NOMO-1 treated with dmso at 0.1 percent for 144 hours (cell line): ENCODE data around the gene DTX2.
"Not testable (repeated sequence)": the region's sequence is repeated elsewhere in the genome, so short reads cannot be mapped to it uniquely, and the experiment has no call there.

ENCODE experiments used
- DNase-seq: peaks from one replicate; lab custom pipeline; 2025; ENCODE audit not compliant: unreplicated experiment; lab: John Stamatoyannopoulos, UW

DTX2 gene

DNA sequence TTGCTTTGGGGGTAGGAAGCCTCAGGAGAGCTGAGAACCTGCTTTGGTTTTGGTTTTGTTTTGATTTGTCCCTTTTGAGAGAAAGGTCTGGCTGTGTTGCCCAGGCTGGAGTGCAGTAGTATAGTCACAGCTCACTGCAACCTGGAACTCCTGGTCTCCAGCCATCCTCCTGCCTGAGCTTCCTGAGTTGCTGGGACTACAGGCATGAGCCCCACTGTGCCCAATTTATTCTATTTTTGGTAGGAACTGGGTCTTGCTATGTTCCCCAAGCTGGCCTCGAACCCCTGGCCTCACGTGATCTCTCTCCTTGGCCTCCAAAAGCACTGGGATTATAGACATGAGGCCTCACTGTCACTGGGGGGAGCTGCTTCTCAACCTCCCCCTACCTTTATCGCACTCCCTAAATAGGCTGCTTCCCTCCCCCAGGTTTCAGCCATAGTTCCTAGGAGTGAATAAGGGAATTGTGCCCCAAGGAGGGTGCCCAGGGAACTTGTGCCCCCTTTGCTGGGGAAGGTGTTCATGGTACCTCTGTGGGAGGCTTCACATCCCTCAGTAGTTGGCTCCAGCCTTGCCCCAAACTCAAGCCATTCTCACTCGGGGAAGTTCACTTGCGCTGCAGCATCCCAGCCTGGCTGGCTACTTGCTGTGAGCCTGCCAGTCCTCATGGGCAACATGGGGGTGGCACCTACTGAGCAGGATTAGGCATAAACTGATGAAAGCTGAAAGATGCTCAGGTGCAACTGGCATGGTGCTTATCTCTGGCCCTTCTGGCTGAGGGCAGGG lies 18.7 kb upstream of the DTX2 start:
- DNase-seq, result not testable (repeated sequence)

DNA sequence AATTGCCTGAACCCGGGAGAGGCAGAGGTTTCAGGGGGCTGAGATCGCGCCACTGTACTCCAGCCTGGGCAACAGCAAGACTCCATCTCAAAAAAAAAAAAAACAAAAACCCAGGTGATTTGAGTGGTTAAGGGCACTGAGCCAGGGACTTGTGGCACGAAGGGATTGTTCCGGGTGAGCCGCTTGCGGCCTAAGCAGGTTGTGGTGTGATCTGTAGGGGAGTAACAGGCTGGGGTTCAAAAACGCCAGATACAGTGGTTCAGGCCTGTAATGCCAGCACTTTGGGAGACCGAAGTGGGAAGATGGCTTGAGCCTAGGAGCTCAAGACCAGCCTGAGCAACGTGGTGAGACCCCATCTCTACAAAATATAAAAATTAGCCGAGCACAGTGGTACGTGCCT lies 17.7 kb upstream of the DTX2 start:
- not testable (repeated sequence) for DNase-seq

DNA sequence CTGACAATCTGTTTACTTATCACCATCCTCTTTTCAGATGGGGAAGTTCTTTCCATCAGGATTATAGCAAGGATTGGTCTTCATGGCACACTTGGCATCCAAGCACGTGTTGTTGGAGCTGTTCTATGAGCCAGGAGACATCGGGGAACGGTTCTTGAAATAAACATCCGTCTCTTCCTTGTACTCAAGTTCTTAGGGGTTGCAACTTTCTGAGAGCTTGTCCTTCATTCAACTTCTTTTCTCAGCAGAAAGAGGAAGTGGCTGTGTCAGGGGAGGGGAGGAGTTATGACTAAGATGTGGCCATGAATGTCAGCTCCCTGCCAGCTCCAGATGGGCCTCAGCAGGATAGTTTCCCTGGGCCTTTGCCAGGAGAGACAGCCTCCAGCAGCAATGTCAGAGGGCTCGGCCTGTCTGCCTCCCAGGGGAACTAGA lies 15.9 kb upstream of the DTX2 start:
- DNase-seq, result peak; percentile 51

DNA sequence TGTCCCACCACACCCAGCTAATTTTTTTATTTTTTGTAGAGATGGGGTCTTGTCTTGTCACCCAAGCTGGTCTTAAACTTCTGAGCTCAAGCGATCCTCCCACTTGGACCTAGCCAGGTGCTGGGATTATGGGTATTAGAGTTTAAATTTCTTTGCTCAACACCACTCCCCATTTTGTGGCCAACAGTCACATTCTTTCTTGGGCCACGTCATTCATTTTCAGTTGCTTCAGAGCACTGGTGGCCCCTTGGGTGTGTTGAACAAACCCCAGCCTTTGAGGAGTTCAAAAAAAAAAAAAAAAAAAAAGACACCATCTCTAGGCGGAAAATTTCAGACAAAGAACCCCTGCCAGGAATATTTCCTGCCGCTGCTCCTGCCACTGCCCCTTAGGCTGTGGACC lies 4.5 kb upstream of the DTX2 start:
- DNase-seq, result not testable (repeated sequence)

DNA sequence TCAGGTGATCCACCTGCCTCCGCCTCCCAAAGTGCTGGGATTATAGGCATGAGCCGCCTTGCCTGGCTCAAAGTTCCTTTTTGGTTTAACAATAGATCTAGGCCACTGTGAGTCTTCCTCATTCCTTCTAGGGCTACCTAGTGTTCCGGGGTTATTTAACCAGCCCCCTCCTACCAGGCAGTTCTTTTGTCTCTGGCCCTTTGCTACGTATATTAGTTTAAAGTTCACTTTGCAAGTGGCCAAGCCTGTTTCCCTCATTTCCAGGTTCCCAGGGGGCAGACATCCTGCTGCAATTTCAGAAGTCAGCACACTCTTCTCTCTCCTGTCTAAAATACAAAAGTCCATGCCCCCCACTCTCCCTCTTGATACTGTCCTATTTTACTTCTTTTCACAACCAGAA lies 3.0 kb upstream of the DTX2 start:
- DNase-seq, result not testable (repeated sequence)

DNA sequence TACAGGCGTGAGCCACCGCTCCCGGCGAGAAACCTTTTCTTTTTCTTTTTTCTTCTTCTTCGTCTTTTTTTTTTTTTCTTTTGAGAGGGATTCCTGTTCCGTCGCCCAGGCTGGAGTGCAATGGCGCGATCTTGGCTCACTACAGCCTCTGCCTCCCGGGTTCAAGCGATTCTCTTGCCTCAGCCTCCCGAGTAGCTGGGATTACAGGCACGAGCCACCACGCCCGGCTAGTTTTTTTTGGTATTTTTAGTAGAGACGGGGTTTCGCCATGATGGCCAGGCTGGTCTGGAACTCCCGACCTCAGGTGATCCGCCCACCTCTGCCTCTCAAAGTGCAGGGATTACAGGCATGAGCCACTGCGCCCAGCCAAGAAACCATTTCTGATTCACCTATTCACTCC lies 742 bp upstream of the DTX2 start:
- DNase-seq, result not testable (repeated sequence)

DNA sequence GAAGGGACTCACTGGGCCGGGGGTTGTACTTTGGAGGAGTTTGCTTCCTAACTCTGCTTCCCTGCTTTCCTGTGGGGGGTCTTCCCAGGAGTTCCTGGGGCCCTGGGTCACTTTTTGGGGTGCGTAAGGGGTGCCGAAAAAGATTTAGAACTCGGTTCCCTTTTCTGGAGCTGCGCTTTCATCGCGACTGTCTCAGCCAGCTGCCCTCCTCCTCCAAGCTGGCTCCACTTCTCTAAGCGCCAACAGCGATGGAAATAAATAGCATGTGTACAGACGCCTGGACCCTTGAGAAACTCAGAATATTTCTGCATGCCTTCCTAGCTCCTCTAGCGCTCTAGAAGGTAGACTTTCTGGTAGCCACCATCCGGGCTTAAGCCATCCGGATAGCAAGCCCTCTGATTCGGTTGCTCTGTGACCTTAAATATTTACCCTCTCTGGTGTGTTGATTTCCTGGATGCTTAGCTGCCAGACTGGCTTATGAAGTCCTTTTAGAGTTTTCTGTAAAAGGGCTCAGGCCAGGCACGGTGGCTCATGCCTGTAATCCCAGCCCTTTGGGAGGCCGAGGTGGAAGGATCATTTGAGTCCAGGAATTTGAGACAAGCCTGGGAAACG lies 868 bp downstream of the DTX2 start:
- not testable (repeated sequence) for DNase-seq

DNA sequence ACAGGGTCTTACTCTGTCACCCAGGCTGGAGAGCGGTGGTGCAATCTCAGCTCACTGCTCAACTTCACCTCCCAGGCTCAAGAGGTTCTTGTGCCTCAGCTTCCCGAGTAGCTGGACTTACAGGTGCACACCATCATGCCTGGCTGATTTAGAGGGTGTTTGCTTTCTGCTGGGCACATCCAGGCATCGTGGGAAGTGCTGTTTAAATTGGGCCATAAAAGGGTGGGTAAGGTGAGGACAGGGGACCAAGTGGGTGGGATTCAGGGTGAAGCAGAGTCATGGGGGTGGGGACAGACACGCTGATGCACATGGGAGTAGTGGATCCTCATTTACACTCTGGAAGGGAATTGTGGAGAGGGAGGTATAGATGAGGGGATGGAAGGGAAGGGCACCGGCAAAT lies 3.5 kb downstream of the DTX2 start:
- DNase-seq, result not testable (repeated sequence)

DNA sequence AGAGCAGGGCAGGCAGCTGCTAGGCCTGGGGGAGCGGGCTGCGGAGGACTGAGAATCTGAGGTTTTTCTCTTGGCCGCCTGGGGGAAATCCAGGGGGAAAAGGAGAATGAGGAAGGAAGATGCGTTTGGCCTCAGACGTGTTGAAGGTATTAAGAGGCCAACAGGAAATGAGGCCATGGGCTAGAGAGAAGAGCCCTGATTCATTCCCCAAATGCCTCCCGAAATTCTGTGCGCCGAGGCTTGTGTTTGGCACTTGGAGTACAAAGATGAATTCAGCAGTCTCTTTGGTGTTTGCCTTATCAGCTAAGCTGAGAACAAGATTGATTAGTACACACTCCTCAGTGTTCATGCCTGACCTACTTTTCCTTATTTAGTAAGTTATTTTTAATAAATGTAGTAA lies 4.4 kb downstream of the DTX2 start:
- DNase-seq, result not testable (repeated sequence)

DNA sequence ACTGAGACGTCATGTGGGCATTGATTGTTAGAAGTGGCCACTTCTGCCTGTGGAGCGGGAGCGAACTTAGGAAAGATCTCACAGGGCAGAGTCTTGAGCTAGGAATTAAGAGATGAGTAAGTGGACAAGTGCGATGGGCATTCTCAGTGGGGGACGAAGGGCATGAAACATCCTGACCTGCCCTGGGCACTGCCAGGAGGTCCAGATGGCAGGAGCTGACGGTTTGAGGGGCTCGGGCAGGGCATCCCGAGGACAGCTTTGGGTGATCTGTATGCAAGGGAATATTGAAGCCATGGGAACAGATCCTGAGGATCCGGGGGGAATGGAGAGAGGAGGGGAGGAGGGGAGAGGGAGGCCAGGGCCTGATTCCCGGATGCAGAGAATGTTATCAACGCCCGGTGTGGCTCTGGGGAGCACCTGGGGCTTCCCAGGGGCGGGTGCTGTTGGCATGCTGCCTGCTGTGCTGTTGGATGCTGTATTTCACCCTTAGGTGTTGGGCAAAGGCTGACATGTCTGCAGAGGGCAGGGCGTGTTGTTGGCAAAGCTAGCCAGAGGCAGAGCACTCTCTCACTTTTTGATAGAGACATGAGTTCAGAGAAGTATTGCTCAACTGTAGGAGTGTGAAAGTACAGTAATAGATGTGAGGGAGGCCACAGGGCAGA lies 6.4 kb downstream of the DTX2 start:
- DNase-seq, result not testable (repeated sequence)

DNA sequence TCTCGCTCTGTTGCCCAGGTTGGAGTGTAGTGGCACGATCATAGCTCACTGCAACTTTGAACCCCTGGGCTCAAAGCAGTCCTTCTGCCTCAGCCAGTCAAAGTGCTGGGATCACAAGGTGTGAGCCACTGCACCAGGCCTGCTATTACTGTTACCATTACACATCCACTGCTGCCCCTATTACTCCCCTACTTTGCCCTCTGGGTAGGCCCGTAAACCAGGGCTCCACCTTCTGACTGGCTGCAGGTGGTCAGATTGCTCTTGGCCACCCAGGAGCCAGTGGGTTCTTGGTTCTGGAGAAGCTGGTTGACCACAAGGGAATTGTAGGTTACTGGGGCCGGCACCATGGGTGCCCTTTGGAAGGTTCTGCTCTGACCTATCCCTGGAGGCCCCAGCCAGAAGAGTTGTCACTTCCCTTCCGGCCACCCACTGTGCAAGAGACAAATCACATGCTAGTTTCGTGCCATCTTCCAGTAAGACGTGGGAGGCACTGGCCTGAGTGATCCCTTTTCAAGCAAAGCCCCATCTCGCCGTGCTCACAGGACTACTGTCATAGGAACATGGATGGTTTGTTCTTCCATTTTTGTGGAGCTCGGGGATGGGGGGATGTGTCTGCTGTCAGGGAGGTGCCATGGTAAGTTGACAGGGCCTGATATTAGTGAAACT lies 10.2 kb downstream of the DTX2 start:
- not testable (repeated sequence) for DNase-seq

DNA sequence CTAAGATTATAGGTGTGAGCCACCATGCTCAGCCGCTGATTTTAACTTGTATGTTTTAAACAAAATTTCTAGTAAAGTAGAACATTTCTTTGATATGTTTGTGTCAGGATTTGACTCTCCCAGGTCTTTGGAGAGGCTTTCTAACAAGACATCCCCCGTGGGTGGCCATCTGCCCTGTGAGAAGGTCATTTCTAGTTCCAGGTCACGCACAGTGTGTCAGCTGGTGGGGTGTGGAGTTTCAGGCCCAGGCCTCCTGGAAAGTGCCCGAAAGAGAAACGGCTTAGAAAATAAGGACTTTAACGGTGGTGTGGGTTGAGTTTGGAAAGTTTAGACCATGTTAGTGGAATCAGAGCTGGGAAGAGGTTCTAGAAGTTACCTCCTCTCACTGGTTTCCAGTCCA lies 11.6 kb downstream of the DTX2 start:
- DNase-seq, result not testable (repeated sequence)

DNA sequence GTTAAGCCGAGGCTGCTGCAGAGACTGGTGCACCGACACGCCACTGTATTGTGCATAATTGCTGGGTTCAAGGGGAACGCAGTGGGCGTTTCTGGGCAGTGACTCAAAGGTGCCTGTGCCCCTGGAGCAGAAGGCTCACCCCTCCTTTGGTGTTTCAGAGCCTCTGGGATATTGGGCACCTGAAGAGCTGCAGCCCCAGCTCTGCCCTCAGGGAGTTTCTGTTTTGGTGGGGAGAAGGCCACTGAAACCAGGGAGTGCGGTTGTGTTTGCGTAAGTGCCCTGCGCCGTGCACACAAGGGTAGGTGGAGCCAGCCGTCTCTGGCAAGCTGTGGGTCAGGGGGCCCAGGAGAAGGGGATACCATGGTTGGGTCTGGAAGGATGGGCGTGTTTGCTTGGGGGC lies 14.8 kb downstream of the DTX2 start:
- not testable (repeated sequence) for DNase-seq

DNA sequence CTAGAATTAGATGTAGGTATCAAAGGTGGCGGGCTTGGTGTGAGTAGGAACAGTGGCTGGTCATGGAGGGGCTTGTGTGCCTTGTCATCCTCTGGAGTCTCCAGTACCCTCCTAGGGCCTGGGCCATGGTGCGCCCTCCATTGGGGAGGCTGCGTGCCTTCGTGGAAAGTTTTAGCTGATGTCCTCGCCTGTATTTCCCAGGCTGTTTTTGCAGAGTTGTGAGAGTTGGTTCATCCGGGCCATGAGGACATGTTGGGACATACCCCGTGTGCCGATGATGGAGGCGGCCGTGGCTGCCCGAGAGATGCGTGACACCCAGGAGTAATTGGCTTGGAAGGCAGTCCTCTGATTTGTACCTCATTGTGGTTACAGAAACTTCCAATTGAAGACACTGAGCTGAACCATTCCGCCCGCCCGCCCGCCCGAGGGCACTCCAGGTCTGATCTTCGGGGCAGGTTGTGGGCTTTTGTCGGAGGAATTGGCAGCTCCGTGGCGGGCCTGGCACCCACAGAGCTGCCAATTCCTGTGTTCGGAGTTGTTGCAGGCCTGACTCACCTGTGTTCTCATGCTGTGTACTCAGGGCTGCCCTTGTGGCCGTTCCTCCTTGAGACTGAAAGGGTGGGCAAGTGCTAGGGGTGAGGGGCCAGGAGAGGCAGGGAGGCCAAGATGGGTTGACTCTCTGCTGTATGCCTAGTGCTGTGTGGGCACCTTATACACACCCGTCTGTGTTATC lies 15.4 kb downstream of the DTX2 start:
- not testable (repeated sequence) for DNase-seq

DNA sequence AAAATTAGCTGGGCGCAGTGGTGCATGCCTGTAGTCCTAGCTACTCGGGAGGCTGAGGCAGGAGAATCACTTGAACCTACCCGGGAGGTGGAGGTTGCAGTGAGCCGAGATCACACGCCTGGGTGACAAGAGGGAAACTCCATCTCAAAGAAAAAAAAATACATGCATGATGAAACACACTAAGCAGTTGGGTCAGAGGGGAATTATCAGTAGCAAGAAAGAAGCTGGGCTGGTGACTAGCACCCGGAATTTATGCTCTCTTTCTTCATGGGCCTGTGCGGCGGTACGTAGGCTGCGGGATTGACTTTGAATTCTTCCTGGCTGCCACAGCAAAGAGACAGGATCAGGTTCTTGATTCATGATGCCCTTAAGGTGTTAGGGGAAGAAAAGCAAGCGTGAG lies 18.1 kb downstream of the DTX2 start:
- DNase-seq, result not testable (repeated sequence)

DNA sequence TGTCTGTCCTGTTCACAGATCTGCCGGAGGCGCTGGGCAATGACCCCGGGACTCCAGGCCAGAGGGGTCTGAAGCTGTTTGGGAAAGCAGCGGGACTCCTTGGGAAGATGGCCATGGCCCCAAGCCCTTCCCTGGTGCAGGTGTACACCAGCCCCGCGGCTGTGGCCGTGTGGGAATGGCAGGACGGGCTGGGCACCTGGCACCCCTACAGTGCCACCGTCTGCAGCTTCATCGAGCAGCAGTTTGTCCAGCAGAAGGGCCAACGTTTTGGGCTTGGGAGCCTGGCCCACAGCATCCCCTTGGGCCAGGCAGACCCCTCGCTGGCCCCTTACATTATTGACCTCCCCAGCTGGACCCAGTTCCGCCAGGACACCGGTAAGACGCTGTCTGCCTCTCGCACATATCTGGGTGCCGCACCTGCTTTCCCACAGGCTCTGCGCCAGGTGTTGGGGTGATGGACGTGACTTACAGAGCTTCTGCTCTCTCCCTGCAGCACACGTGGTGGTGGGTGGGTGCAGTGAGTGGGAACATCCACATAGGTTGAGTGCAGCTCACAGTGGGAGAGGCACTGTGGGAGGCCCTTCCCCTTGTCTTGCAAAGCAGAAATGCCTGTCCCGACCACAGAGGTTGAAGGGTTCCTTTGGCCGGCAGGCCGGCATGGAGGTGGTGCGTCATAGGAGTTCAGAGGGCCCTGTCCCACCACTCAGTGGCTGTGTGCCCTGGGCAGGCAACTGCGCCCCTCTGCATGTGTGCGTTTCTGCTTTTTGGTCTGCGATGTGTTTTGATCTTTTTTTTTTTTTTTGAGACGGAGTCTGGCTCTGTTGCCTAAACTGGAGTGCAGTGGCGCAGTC lies 19.1 kb downstream of the DTX2 start:
- not testable (repeated sequence) for DNase-seq

DNA sequence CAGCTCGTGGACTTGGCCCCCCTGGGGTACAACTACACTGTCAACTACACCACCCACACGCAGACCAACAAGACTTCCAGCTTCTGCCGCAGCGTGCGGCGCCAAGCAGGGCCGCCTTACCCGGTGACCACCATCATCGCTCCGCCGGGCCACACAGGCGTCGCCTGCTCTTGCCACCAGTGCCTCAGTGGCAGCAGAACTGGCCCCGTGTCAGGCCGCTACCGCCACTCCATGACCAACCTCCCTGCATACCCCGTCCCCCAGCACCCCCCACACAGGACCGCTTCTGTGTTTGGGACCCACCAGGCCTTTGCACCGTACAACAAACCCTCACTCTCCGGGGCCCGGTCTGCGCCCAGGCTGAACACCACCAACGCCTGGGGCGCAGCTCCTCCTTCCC lies 21.2 kb downstream of the DTX2 start:
- DNase-seq, result not testable (repeated sequence)

DNA sequence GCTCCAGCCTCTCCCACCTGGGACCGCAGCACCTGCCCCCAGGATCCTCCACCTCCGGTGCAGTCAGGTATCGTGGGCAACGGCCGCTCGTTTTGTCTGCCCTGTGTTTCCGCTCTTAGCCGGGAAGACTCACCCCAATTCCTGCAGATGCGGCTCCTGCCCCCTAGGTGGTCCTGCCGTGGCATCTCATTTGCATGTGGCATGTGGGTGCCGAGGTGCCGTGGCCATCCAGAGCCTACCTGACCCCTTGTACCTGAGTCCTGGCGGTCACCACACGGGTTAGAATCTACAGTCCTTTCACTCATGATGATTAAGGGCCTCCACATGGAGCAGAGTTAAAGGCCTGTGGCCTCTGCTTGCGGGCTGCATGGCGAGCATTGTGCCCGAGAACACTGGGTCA lies 21.6 kb downstream of the DTX2 start:
- DNase-seq, result not testable (repeated sequence)

DNA sequence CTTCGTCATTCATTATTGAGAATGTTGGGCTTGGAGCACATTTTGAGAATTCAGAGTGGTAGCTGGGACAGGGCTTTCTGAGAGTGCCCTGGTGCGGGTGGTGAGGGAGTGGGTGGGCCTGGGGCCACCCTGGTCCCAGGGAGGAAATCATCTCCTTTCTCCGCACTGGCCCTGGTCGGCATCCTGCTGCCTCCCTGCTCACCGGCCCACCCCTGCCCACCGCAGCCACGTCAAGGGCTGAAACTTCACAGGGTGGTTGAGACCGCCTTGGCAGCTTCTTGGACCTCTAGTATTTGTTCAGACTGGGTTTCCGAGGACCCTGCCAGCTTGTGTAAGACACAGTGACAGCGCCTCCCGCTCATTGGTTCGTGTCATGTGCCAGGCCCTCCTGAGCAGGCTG lies 22.9 kb downstream of the DTX2 start:
- not testable (repeated sequence) for DNase-seq
